ENCODE results near the gene MAN1A2.

DNA sequence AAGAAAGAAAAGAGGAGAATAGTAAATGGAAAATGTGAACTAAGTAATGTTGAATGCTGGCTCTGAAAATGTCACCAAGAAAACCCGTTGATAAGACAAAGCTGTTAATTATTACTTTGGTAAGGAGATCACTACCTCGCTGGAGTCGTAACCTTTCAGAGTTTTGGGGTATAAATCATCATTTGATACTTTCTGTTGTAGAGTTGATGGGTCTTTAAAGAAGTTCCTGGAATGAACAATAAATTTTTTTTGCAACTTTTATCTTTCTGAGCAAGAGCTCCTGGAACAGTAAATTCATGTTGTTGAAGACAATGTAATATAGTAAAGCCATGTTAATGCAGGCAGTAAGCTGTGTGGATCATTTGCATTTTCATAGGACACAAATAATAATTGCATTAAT, 46.2 kb downstream of the MAN1A2 start:
- TF ChIP-seq EZH2 (IDR thresholded peaks at IDR 0.05; ENCODE audit: insufficient read depth, poor library complexity, severe bottlenecking) (no peak), EZH2phosphoT487 (IDR thresholded peaks at IDR 0.05; ENCODE audit: insufficient read depth, low read depth) (no peak)
